ENCODE measurements around the gene PANX2. TPM values are rescaled to one million over a fixed set of nuclear protein-coding genes. Genes with fewer than 3 reads are reported as not detected.
A peak's percentile ranks its signal among the peaks of the same experiment; 100 is the strongest.
"Not testable (repeated sequence)": the region's sequence is repeated elsewhere in the genome, so short reads cannot be mapped to it uniquely, and the experiment has no call there.

Gene PANX2
- total RNA-seq, 2 donors from 2014 or later, result 3.8 to 8.0 TPM

GRCh38 chr22:50197856-50198623 is 27.5 kb downstream of the PANX2 start:
- ATAC-seq (replicated peaks in 1 of 2) (no peak), DNase-seq (no peak)
- Mint-ChIP-seq H3K27me3 (ENCODE audit: low read depth) (no peaks in the 10 kb centered on the region), H3K36me3 (ENCODE audit: insufficient read depth in 2 of 2) (peaks cover 1 to 3% of the 10 kb centered on the region in 2 donors), H3K9me3 (no peaks in the 10 kb centered on the region), H3K4me1 (ENCODE audit: low read depth) (peaks cover 30% of the 10 kb centered on the region), H3K4me3 (no peak overlapping the region), H3K27ac (no peak overlapping the region)

DNA sequence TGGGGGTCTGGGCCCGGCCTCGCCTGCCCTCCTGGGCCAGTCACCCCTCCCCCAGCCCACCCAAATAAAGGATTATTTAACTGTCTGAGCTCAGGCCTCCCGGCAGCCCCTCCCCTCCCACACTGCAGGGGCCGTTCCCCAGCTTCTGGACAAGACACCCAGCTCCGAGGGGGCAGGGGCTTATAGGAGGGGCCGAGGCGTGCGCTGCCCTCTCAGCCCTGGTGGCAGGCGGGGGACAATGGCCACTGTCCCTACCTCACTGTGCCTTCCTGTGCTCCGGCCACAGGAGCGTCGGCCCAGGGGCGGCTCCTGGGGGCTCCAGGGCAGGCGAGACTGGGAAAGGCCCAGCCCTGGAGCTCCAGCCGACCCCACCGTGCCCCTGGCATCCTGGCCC is 28.1 kb downstream of the PANX2 start:
- H3K27me3 Mint-ChIP-seq (ENCODE audit: low read depth), result no peaks in the 10 kb centered on the region
- H3K4me1 Mint-ChIP-seq (ENCODE audit: low read depth), result peaks cover 31% of the 10 kb centered on the region
- H3K4me3 Mint-ChIP-seq, result no peak overlapping the region
- H3K27ac Mint-ChIP-seq, result no peak overlapping the region
- ATAC-seq (replicated peaks in 1 of 2) (no peak), DNase-seq (no peak)
- H3K36me3 Mint-ChIP-seq (ENCODE audit: insufficient read depth in 2 of 2), result peaks cover 5% of the 10 kb centered on the region in 2 donors
- H3K9me3 Mint-ChIP-seq, result no peaks in the 10 kb centered on the region

- H3K4me3 Mint-ChIP-seq, result peak overlapping the region; percentile 76 to 80
- H3K4me1 Mint-ChIP-seq (ENCODE audit: low read depth), result peaks cover 37% of the 10 kb centered on the region
- DNase-seq, result no peak
- no peaks in the 10 kb centered on the region for H3K27me3 Mint-ChIP-seq (ENCODE audit: low read depth)
- no peak for ATAC-seq (replicated peaks in 1 of 2)
- H3K36me3 Mint-ChIP-seq (ENCODE audit: insufficient read depth in 2 of 2), result peaks cover 5% of the 10 kb centered on the region in 2 donors
- no peaks in the 10 kb centered on the region for H3K9me3 Mint-ChIP-seq
- H3K27ac Mint-ChIP-seq, result no peak overlapping the region
These were observed 28.8 kb downstream of the PANX2 start for GRCh38 chr22:50199251-50199721.

GRCh38 chr22:50199829-50200460 is 29.4 kb downstream of the PANX2 start:
- no peaks in the 10 kb centered on the region for H3K9me3 Mint-ChIP-seq
- H3K4me1 Mint-ChIP-seq (ENCODE audit: low read depth), result peaks cover 37% of the 10 kb centered on the region
- H3K4me3 Mint-ChIP-seq, result peak overlapping the region; percentile 76 to 80
- H3K27ac Mint-ChIP-seq, result no peak overlapping the region
- H3K27me3 Mint-ChIP-seq (ENCODE audit: low read depth), result no peaks in the 10 kb centered on the region
- DNase-seq (no peak), ATAC-seq (replicated peaks in 1 of 2) (peak in 1 of 2 donors; percentile 1)
- H3K36me3 Mint-ChIP-seq (ENCODE audit: insufficient read depth in 2 of 2), result peaks cover 5% of the 10 kb centered on the region in 2 donors

DNA sequence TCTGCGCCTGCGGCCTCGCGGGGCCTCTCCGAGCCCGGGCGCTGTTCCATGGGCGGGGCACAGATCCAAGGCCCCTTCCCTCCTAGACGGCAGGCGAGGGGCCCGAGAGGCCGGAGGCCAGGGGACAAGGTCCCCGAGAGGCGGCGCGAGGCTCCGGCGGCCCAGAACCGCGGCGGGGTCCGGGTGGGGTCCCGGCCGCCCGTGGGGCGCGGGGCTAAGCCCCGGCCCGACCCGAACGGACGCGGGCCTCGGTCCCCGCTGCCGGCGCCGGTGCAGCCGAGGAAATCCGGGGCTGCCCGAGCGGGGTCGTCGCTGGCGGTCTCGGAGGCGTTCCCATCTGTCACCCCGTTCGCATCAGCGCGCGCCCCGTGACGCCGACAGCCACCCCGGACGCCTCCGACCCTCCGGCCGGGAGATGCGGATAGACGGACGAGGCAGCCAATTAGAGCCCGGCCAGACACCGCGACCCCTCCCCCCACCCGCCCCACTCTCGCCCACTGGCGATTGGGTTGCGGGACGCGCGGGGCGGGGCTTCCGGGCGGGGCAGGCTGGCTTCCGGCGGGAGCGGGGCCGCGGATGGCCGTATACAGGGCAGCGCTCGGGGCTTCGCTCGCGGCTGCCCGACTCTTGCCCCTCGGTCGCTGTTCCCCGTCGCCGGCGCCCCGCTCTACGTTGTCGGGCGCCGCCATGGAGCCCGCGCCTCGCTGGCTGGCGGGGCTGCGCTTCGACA is 30.1 kb downstream of the PANX2 start, which contains the start of gene SELENOO:
Gene SELENOO (plus strand): TSS at position 551 of the 730 bp plus-strand sequence. CDS start 26 bp downstream, at position 577.
- Mint-ChIP-seq H3K27me3 (ENCODE audit: low read depth) (no peaks in the 10 kb centered on the region), H3K4me3 (peak within 1 kb of the TSS; percentile 83 to 91), H3K27ac (no peak within 1 kb of the TSS), H3K4me1 (ENCODE audit: low read depth) (peaks cover 34% of the 10 kb centered on the region), H3K36me3 (ENCODE audit: insufficient read depth in 2 of 2) (peaks cover 4 to 5% of the 10 kb centered on the region in 2 donors), H3K9me3 (no peaks in the 10 kb centered on the region)
- DNase-seq (peak; percentile 94), ATAC-seq (replicated peaks in 1 of 2) (peak; percentile 89 to 91)

DNA sequence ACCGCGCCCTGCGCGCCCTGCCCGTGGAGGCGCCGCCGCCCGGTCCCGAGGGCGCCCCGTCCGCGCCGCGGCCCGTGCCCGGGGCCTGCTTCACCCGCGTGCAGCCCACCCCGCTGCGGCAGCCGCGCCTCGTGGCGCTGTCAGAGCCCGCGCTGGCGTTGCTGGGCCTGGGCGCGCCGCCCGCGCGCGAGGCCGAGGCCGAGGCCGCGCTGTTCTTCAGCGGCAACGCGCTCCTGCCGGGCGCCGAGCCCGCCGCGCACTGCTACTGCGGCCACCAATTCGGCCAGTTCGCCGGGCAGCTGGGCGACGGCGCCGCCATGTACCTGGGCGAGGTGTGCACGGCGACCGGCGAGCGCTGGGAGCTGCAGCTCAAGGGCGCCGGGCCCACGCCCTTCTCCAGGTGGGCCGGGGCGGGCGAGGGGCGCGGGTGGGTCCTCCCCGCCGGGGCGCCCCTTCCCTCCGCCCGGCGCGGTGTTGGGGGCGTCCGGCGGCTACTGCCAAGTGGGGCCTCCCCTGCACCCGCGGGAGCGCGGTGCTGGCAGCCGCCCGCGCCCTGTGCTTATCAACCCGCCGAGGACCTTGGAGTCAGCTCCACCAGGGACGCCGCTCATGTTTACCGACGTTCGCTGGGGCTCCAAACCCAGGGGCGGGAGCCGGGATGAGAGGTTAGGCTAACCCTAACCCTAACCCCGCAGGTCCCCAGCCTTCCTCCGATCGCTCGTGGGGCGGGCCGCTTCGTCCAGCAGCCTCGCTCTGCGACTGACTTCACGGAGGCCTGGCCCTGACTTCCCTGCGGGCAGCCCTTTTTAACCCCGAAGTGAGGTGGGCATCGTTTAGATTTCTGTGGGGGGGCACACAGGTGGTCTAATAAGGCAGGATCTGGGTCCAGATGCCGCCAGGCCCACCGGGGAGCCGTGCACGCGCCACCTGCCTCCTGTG is 30.9 kb downstream of the PANX2 start:
- DNase-seq, result no peak
- peak; percentile 41 to 42 for ATAC-seq (replicated peaks in 1 of 2)
- peaks cover 34% of the 10 kb centered on the region for H3K4me1 Mint-ChIP-seq (ENCODE audit: low read depth)
- peaks cover 4 to 5% of the 10 kb centered on the region in 2 donors for H3K36me3 Mint-ChIP-seq (ENCODE audit: insufficient read depth in 2 of 2)
- H3K9me3 Mint-ChIP-seq, result no peaks in the 10 kb centered on the region
- H3K27me3 Mint-ChIP-seq (ENCODE audit: low read depth), result no peaks in the 10 kb centered on the region
- H3K4me3 Mint-ChIP-seq, result peak overlapping the region; percentile 83 to 91
- peak overlapping the region; percentile 83 for H3K27ac Mint-ChIP-seq

DNA sequence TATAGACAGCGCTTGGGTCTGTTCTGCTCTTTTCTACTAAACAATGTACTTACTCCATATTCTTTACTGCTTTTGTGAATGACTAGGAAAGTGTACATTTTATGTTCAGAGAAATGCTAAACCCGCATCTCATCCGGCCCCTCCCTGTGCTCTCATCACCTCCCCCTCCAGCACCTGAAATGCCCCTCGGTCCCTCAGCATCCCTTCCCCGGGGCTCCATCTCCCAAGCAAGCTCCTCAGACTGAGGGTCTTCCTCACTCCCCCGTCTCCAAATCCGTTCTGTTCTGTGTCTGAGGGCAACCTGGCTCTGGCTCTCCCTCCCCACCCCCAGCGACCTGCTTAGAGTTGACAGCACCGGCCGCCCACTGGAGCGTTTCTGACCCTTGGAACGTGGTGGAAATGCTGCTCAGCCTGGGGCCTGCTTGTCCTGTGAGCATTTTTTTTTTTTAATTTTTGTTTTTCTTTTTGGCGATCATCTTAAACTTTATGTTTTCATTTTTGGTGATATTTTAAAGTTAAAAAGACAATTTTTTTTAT is 31.7 kb downstream of the PANX2 start:
- Mint-ChIP-seq H3K9me3 (no peaks in the 10 kb centered on the region), H3K36me3 (ENCODE audit: insufficient read depth in 2 of 2) (peaks cover 4 to 5% of the 10 kb centered on the region in 2 donors), H3K4me1 (ENCODE audit: low read depth) (peaks cover 34% of the 10 kb centered on the region), H3K27me3 (ENCODE audit: low read depth) (no peaks in the 10 kb centered on the region), H3K4me3 (peak overlapping the region; percentile 83 to 91), H3K27ac (peak overlapping the region; percentile 83)
- no peak for ATAC-seq (replicated peaks in 1 of 2)
- DNase-seq, result no peak

- H3K36me3 Mint-ChIP-seq (ENCODE audit: insufficient read depth in 2 of 2), result peaks cover 1 to 4% of the 10 kb centered on the region in 2 donors
- H3K27ac Mint-ChIP-seq, result no peak overlapping the region
- H3K4me1 Mint-ChIP-seq (ENCODE audit: low read depth), result peaks cover 34% of the 10 kb centered on the region
- no peak for ATAC-seq (replicated peaks in 1 of 2)
- no peak for DNase-seq
- H3K9me3 Mint-ChIP-seq, result no peaks in the 10 kb centered on the region
- H3K27me3 Mint-ChIP-seq (ENCODE audit: low read depth), result no peaks in the 10 kb centered on the region
- no peak overlapping the region for H3K4me3 Mint-ChIP-seq
These were observed 32.8 kb downstream of the PANX2 start for GRCh38 chr22:50203288-50203687.

DNA sequence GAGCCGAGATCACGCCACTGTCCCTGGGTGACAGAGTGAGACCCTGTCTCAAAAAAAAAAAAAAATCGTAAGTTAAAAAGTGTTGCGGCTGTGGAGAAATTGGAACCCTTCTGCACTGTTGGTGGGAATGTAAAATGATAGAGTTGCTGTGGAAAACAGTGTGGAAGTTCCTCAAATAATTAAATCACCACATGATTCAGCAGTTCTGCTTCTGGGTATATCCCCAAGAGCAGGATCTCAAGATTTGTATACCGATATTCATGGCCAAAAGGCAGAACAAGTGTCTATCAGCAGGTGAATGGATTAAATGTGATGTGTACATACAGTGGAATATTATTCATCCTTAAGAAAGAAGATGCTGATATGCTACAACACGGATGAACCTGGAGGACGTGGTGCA is 34.0 kb downstream of the PANX2 start:
- Mint-ChIP-seq H3K9me3 (no peaks in the 10 kb centered on the region), H3K27ac (no peak overlapping the region)
- ATAC-seq (replicated peaks in 1 of 2), result no peak

DNA sequence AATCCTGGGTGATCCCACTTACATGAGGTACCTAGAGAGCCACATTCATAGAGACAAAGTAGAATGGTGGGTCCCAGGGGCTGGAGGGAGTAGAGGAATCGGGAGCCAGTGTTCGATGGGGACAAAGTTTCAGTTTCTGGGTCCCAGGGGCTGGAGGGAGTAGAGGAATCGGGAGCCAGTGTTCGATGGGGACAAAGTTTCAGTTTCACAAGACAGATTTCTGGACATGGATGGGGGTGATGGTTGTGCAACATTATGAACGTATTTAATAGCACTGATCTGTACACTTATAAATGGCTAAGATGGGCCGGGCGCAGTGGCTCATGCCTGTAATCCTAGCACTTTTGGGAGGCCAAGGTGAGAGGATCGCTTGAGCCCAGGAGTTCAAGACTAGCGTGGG is 34.5 kb downstream of the PANX2 start:
- Mint-ChIP-seq H3K4me1 (ENCODE audit: low read depth) (peaks cover 32% of the 10 kb centered on the region), H3K4me3 (peak overlapping the region in 1 of 2 donors; percentile 20), H3K27ac (peak overlapping the region; percentile 5)
- not testable (repeated sequence) for H3K9me3 Mint-ChIP-seq; H3K36me3 Mint-ChIP-seq (ENCODE audit: insufficient read depth in 2 of 2); DNase-seq; ATAC-seq (replicated peaks in 1 of 2); H3K27me3 Mint-ChIP-seq (ENCODE audit: low read depth)

More for the DNA sequence above, 34.0 kb downstream of the PANX2 start:
- Mint-ChIP-seq H3K4me1 (ENCODE audit: low read depth) (peaks cover 32% of the 10 kb centered on the region), H3K27me3 (ENCODE audit: low read depth) (no peaks in the 10 kb centered on the region), H3K36me3 (ENCODE audit: insufficient read depth in 2 of 2) (peaks cover 1 to 4% of the 10 kb centered on the region in 2 donors), H3K4me3 (no peak overlapping the region)
- DNase-seq, result no peak

GRCh38 chr22:50205781-50206569 is 35.4 kb downstream of the PANX2 start:
- Mint-ChIP-seq H3K27me3 (ENCODE audit: low read depth) (no peaks in the 10 kb centered on the region), H3K4me3 (no peak overlapping the region), H3K27ac (no peak overlapping the region), H3K4me1 (ENCODE audit: low read depth) (peaks cover 32% of the 10 kb centered on the region), H3K9me3 (no peaks in the 10 kb centered on the region), H3K36me3 (ENCODE audit: insufficient read depth in 2 of 2) (peaks cover 4 to 7% of the 10 kb centered on the region in 2 donors)
- no peak for DNase-seq
- no peak for ATAC-seq (replicated peaks in 1 of 2)

Data from activated T-cell treated with anti-CD3 and anti-CD28 coated beads, Interleukin-2, amount 50 U/mL, for 72 hours (primary cell).